Mucosa of descending colon (tissue), 3 donors: ENCODE data around the gene RBCK1. TPM values are rescaled to one million over a fixed set of nuclear protein-coding genes. Genes with fewer than 3 reads are reported as not detected.

Experiments used
- ATAC-seq: fragments of 200-7000 bp; cut with Tn5 transposase; one replicate; pipeline ENCODE4 v1.9.1; 2020; ENCODE audit warnings: mild to moderate bottlenecking, moderate library complexity
- DNase-seq, 3 donors: peaks; one replicate each; pipeline ENCODE4 v3.0.0-alpha.2; 2020
- H3K36me3 ChIP-seq: fragments of 200-600 bp; one replicate; pipeline ENCODE4 v1.8.0; 2021; ENCODE audit warnings: low read depth, mild to moderate bottlenecking
- H3K4me1 ChIP-seq: fragments of 200-600 bp; one replicate; pipeline ENCODE4 v1.8.0; 2021; ENCODE audit warnings: low read depth, mild to moderate bottlenecking
- H3K4me3 ChIP-seq: fragments of 200-600 bp; one replicate; pipeline ENCODE4 v1.8.0; 2021; ENCODE audit warnings: mild to moderate bottlenecking
- H3K9me3 ChIP-seq: fragments of 200-600 bp; one replicate; pipeline ENCODE4 v1.8.0; 2021; ENCODE audit warnings: mild to moderate bottlenecking
- CTCF ChIP-seq: fragments of 200-600 bp; IDR thresholded peaks from one replicate; pipeline ENCODE4 v1.8.0; 2022; ENCODE audit warnings: antibody characterized with exemption, mild to moderate bottlenecking
- intact Hi-C, 2 donors: fragments of 100-400 bp; cut with DNase I in 1 of 2; cut with micrococcal nuclease in 1 of 2; formaldehyde crosslinking; loops; one replicate each; pipeline versions ENCODE4 v1.11.0 to v1.11.1; 2022; cut with DNase I, micrococcal nuclease
- long read RNA-seq, 2 donors: library from polyadenylated mRNA; unstranded; transcript quantifications; one replicate each; pipeline ENCODE4 v2.0.0, GENCODE V29; 2019 to 2021
- total RNA-seq, 3 donors: library from RNA; stranded (reverse); fragmentation: NEBNext Ultra II Directional in 2 of 3; extraction: Animal tissue kit (Norgen Biotek cat#: 25700) in 2 of 3; gene quantifications; one replicate each; pipeline versions ENCODE4 v1.2.1 to v1.2.4, GENCODE V29; 2021 to 2023
- donor health status: DM: no; HTN: no; CAD: no; lungs with moderate emphysema.
- donor health status: DM: no; HTN: no; CAD: no.
- donor health status: DM: no; HTN: yes; CAD: no.

Gene RBCK1
- 100 to 1,000 TPM in 2 of 3 donors, 10 to 100 TPM in 1; 97.5 to 124 (median 117) TPM for total RNA-seq
- long read RNA-seq, donor 1, transcript RBCK1-213 (3 exons, 1,200 nt): minor isoform, 26 of 209 reads
- long read RNA-seq, donor 1, transcript RBCK1-202 (12 exons, 2,774 nt): major isoform, 113 of 209 reads
- long read RNA-seq, donor 1, partial matches to known transcripts: 41 of 209 reads
- long read RNA-seq, donor 1, other reads (novel, unspliced or antisense): 20 of 209 reads
- long read RNA-seq, donor 2, transcript RBCK1-213 (3 exons, 1,200 nt): major isoform, 46 of 72 reads
- long read RNA-seq, donor 2, transcript RBCK1-205 (3 exons, 1,024 nt): minor isoform, 7 of 72 reads
- long read RNA-seq, donor 2, transcript RBCK1-202 (12 exons, 2,774 nt): minor isoform, 10 of 72 reads
- long read RNA-seq, donor 2, partial matches to known transcripts: 2 of 72 reads
- long read RNA-seq, donor 2, other reads (novel, unspliced or antisense): 4 of 72 reads

GRCh38 chr20:407953-408842, at the start of gene RBCK1:
TSS of gene RBCK1 (plus strand) at chr20:408299. CDS start at chr20:408758, 459 bp downstream.
- intact Hi-C loops: no loop called here
- ATAC-seq (peak; percentile 88), DNase-seq (peak; percentile 88 to 93 (median 93))
- peak within 1 kb of the TSS; percentile 87 for H3K4me3 ChIP-seq
- H3K4me1 ChIP-seq: peaks cover 10% of the 10 kb centered on the region
- H3K9me3 ChIP-seq: no peaks in the 10 kb centered on the region
- H3K36me3 ChIP-seq: no peaks in the 10 kb centered on the region
- no peak for TF ChIP-seq CTCF

GRCh38 chr20:358891-359555, 49.1 kb upstream of the RBCK1 start:
- ATAC-seq: no peak
- H3K4me3 ChIP-seq: no peak overlapping the region
- TF ChIP-seq CTCF: no peak
- DNase-seq: no peak
- peaks cover 5% of the 10 kb centered on the region for H3K4me1 ChIP-seq
- H3K9me3 ChIP-seq: no peaks in the 10 kb centered on the region
- intact Hi-C loops: loop anchor here in 1 of 2 donors (10.0 kb wide), 1 partner anchor 286 kb away; no protein-coding TSS in a partner anchor
- no peaks in the 10 kb centered on the region for H3K36me3 ChIP-seq

- H3K4me1 ChIP-seq: no peaks in the 10 kb centered on the region
- ATAC-seq: no peak
- no peak overlapping the region for H3K4me3 ChIP-seq
- H3K36me3 ChIP-seq: no peaks in the 10 kb centered on the region
- intact Hi-C loops: no loop called here
- no peak for DNase-seq
- TF ChIP-seq CTCF: no peak
- H3K9me3 ChIP-seq: no peaks in the 10 kb centered on the region
Observed at GRCh38 chr20:361561-361960, 46.5 kb upstream of the RBCK1 start.

- peak; percentile 96 for ATAC-seq
- Histone ChIP-seq H3K9me3 (no peaks in the 10 kb centered on the region), H3K4me1 (no peaks in the 10 kb centered on the region), H3K36me3 (no peaks in the 10 kb centered on the region), H3K4me3 (no peak overlapping the region)
- intact Hi-C loops: no loop called here
- DNase-seq: peak; percentile 82 to 87 (median 82)
- TF ChIP-seq CTCF: peak; percentile 45
Observed at GRCh38 chr20:362271-363254, 45.5 kb upstream of the RBCK1 start.
